Measurements from ENCODE around the gene ACAP3.

Gene ACAP3

GRCh38 chr1:1290238-1290731 is 17.4 kb downstream of the ACAP3 start:
- peak; percentile 26 to 40 for DNase-seq (ENCODE audit: extremely low read depth in 1 of 2, low read depth in 1 of 2)

DNA sequence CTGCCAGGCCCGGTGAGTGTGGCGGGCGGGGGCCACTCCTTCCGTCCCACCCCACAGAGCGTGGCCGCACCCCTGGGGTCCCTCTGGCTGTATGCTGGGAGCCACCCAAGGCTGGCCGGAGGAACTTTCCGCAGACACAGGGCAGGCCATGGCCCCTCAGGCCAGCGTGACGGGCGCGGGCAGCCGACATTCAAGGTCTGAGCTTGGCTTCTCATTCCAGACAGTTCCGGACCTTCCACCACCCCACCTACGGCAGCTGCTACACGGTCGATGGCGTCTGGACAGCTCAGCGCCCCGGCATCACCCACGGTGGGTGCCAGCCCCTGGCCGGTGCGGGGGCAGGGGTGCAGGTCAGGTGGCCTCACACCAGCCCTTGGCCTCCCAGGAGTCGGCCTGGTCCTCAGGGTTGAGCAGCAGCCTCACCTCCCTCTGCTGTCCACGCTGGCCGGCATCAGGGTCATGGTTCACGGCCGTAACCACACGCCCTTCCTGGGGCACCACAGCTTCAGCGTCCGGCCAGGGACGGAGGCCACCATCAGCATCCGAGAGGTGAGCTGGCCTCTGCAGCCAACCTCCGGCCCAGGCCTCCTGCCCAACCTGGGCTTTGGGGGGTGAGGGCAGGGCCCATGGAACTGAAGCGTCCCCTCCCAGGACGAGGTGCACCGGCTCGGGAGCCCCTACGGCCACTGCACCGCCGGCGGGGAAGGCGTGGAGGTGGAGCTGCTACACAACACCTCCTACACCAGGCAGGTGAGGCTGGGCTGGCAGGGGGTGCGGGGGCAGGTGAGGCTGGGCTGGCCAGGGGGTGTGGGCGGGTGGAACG is 20.2 kb downstream of the ACAP3 start:
- DNase-seq (ENCODE audit: extremely low read depth in 1 of 2, low read depth in 1 of 2) = no peak

- DNase-seq (ENCODE audit: extremely low read depth in 1 of 2, low read depth in 1 of 2) = no peak
Observed at GRCh38 chr1:1286313-1287261, 21.1 kb downstream of the ACAP3 start.

DNA sequence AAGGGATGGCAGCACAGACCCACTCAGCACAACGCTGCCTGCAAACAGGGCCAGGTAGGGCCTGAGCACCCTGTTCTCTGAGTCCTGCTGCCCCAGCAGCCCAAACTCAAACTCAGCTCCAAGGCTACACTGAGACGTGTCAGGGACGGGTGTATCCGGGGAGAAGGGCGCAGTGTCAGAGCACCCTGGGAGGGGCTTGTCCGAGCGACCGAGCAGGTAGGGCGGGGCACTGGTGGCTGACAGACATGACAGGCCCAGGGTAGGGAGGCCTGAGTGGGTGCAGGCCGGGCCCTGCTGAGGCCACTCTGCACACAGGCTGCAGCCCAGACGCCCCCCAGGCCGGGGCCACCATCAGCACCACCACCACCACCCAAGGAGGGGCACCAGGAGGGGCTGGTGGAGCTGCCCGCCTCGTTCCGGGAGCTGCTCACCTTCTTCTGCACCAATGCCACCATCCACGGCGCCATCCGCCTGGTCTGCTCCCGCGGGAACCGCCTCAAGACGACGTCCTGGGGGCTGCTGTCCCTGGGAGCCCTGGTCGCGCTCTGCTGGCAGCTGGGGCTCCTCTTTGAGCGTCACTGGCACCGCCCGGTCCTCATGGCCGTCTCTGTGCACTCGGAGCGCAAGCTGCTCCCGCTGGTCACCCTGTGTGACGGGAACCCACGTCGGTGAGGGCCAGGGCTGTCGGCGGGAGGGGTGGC is 22.0 kb downstream of the ACAP3 start:
- DNase-seq (ENCODE audit: extremely low read depth in 1 of 2, low read depth in 1 of 2) = no peak

- DNase-seq (ENCODE audit: extremely low read depth in 1 of 2, low read depth in 1 of 2) = no peak
Observed at GRCh38 chr1:1285102-1285571, 22.6 kb downstream of the ACAP3 start.

DNA sequence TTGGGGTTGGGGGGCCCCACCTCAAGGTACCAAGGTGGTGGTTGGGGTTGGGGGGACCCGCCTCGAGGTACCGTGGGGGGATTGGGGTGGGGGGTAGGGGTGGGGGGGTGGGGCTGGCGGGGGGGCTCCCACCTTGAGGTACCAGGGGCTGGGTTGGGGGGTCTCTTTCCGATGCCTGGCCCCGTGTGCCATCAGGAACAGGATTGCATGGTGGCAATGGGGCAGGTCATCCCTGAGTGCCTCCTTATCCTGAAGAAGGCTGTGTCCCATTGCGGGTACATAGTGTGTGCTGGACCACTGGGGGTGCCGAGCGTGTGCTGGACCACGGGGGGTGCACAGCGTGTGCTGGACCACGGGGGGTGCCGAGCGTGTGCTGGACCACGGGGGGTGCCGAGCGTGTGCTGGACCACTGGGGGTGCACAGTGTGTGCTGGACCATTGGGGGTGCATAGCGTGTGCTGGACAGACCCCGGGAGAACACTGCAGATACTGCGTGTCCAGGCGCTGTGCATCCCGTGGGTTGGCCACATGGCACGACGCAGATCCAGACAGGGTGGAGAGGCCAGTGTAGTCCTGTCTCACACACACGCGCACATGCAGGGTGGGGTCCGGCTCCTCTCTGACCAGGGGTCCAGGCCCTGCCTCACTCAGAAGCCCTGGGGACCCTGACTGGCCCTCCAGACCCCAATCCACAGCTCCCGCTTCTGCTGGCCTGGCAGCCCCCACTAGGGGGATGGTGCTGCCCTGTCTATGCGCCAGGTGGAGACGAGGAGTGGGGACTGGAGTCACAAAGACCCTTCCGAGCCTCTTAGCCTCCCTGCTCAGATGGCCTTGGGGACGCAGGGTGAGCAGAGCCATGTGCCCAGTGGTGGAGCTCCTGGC is 23.3 kb downstream of the ACAP3 start:
- DNase-seq (ENCODE audit: extremely low read depth in 1 of 2, low read depth in 1 of 2) = no peak

DNA sequence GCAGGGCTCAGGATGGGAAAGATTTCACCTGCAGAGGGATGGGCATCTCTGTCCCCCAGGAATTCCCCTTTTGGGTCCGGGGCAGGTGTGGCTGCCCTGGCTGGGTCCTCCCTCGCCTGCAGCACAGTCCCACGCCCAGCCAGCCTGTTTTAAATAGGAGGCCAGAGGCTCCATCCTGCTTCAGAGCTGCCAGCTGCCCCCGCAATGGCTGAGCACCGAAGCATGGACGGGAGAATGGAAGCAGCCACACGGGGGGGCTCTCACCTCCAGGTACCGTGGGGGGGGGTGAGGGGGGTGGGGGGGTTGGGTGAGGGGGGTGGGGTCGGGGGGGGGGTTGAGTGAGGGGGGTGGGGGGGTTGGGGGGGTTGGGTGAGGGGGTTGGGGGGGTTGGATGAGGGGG is 23.9 kb downstream of the ACAP3 start:
- DNase-seq (ENCODE audit: extremely low read depth in 1 of 2, low read depth in 1 of 2) = no peak

DNA sequence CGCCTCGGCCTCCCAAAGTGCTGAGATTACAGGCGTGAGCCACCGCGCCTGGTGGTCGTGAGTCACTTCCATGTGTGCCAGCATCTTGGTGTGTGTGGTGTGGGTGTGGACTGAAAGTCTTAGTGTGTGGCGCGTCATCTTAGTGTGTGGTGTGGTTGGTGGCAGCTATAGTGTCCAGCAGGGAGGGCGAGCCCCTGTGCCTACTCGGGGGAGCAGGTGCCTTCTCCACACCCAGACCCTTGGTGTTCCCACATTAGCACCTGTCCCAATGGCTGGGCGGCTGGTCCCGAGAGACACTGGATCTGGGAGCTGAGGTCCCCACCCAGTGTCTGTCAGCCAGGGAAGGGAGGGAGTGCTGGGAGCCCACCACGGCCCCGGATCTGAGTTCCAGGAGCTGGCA is 24.7 kb downstream of the ACAP3 start:
- DNase-seq (ENCODE audit: extremely low read depth in 1 of 2, low read depth in 1 of 2) = no peak

DNA sequence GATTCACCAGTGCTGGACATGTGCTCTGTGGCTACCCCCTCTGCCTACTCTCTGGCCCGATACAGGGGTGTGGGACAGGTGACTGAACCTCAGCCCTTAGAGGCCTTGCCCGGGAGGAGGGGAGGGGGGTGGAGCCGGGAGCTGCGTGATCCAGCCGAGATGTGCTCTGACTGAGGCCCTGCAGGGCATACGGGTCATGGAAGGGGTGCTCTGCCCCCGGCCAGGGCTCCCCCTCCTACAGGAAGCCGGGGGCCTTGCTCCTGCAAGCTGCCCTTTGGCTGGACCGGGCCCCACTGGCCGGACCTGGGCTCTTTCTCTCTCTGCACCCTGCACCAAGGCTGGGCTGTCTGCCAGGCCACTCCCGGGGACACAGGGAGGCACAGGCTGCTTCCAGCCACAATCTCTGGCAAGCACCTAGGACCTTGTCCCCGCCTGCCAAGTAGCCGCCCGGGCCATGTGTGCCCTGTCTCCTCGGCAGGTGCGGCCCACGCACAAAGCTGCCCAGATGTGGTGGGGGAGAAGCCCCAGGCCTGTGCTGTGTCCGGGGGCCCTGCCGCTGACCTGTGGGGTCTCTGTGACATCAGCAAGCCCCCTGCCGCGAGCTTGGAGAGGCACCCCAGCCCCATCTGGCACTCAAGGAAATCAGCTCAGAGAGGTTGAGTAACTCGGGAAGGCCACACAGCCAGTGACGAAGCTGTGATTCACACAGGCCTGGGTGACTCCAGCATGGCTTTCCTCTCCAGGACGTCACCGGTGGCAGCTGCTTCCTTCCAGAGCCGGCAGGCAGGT is 26.0 kb downstream of the ACAP3 start:
- DNase-seq (ENCODE audit: extremely low read depth in 1 of 2, low read depth in 1 of 2) = no peak

DNA sequence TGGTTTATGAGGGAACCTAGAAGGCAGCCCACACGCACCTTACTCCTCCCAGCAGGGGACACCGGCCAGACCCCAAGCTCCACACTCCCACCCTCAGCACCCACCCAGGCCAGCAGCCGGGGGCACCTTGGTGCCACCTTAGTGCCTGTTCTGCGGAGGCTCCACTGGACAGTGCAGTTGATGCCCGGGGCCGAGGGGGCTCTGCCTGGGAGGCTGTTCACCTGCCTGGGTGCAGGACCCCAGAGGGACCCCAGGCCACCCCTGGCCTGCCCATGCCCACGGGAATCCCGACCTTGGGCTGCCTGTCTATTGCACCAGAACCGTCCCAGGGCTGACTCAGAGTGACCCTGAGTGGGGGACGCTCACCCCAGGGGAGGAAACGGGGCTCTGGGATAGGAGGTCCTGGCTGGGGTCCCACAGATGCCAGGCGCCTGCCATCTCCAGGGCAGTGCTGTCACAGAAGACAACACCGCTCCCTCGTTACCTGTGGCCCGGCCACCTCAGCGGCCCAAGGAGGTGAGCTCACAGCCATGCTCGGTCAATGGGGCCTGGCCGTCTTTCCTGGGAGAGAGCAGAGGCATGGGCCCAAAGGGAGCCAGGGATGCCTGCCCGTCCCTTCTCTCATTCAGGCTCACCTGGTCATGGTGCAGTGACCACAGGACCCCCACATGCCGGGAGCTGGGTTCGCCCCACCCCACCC is 26.8 kb downstream of the ACAP3 start:
- DNase-seq (ENCODE audit: extremely low read depth in 1 of 2, low read depth in 1 of 2) = no peak

GRCh38 chr1:1279028-1279427 is 28.7 kb downstream of the ACAP3 start:
- DNase-seq (ENCODE audit: extremely low read depth in 1 of 2, low read depth in 1 of 2) = no peak

- no peak for DNase-seq (ENCODE audit: extremely low read depth in 1 of 2, low read depth in 1 of 2)
Observed at GRCh38 chr1:1278620-1279019, 29.1 kb downstream of the ACAP3 start.

DNA sequence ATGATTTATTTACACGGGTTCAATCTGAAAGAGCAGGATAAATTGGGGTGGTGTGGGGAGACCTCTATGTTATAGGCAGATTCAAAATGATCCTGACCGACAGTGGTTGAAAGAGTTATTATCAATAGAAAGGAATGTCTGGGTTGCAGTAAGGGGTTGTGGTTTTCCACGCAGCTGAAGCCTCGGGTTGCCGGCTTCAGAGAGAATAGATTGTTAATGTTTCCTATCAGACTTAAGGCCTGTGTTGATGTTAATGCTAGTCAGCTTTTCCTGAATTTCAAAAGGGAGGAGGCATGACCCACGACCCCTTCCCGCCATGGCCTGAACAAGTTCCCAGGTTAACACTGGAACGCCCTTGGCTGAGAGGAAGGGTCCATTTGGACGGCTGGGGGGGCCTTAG is 31.9 kb downstream of the ACAP3 start:
- no peak for DNase-seq (ENCODE audit: extremely low read depth in 1 of 2, low read depth in 1 of 2)

- no peak for DNase-seq (ENCODE audit: extremely low read depth in 1 of 2, low read depth in 1 of 2)
Observed at GRCh38 chr1:1274931-1275431, 32.7 kb downstream of the ACAP3 start.

- DNase-seq (ENCODE audit: extremely low read depth in 1 of 2, low read depth in 1 of 2) = no peak
Observed at GRCh38 chr1:1274299-1274930, 33.3 kb downstream of the ACAP3 start.

GRCh38 chr1:1273512-1274298 is 34.0 kb downstream of the ACAP3 start, which contains the start of gene UBE2J2:
Gene UBE2J2 (minus strand): TSS chr1:1273854. CDS start chr1:1267992, 5,862 bp downstream.
- peak; percentile 82 to 89 for DNase-seq (ENCODE audit: extremely low read depth in 1 of 2, low read depth in 1 of 2)

DNA sequence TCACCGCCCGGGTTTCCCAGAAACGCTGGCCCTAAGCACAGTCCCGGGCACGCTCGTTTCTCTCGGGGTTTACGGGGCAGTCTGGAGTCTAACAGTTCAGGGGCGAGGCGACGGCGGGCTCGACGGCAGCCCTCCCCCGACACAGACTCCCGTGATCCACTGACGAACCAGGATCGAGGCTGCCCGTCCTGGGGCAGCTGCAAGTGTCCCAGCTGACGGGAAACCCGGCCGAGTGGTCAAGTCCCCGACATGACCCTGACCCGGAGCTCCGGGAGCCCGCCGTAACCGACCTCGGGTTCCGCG is 34.6 kb downstream of the ACAP3 start:
- DNase-seq (ENCODE audit: extremely low read depth in 1 of 2, low read depth in 1 of 2) = no peak

All from activated CD8-positive, alpha-beta memory T cell treated with anti-CD3 and anti-CD28 coated beads for 1 hour (primary cell).